ENCODE measurements around the gene SNRNP25.

GRCh38 chr16:104355-104754, 50.7 kb downstream of the SNRNP25 start:
- TF ChIP-seq GABPA (IDR thresholded peaks at IDR 0.05; ENCODE audit: borderline replicate concordance, insufficient read depth, low read length) = no peak
- TF ChIP-seq CBX5 (IDR thresholded peaks at IDR 0.05; ENCODE audit: low read depth, low read length) = no peak
- no peak for TF ChIP-seq SUZ12 (IDR thresholded peaks at IDR 0.05; ENCODE audit: low read length)
- no peak for TF ChIP-seq TAF1 (IDR thresholded peaks at IDR 0.05; ENCODE audit: low read depth, low read length)
- TF ChIP-seq MAFK (IDR thresholded peaks at IDR 0.05; ENCODE audit: low read depth, low read length) = no peak
- no peak for TF ChIP-seq USF2 (IDR thresholded peaks at IDR 0.05; ENCODE audit: low read length)
